Panc1 (cell line): ENCODE measurements around the gene CEP192.

ENCODE experiments used
- CTCF ChIP-seq: fragments of 450-650 bp; IDR thresholded peaks from 2 replicates; pipeline ENCODE4 v1.5.1; 2017; ENCODE audit warnings: mild to moderate bottlenecking
- POLR2AphosphoS5 ChIP-seq: IDR thresholded peaks from 2 replicates; pipeline ENCODE4 v1.6.1; 2012; ENCODE audit warnings: mild to moderate bottlenecking, low read depth, low read length, moderate library complexity
- SIN3A ChIP-seq: IDR thresholded peaks from 2 replicates; pipeline ENCODE4 v1.6.1; 2012; ENCODE audit warnings: low read depth, mild to moderate bottlenecking, low read length, moderate library complexity, borderline replicate concordance; ENCODE audit not compliant: insufficient read depth
- TCF7L2 ChIP-seq: IDR thresholded peaks from 2 replicates; pipeline ENCODE4 v1.6.1; 2011; ENCODE audit warnings: mild to moderate bottlenecking, low read depth, low read length, inconsistent platforms
- TF ChIP-seq, protein P1 (sequence below), 2 experiments: IDR thresholded peaks; 2 replicates each; pipeline ENCODE4 v1.6.1; 2011 to 2012; ENCODE audit warnings: low read depth in 2 of 2, control low read depth in 1 of 2, low read length in 1 of 2, mild to moderate bottlenecking in 1 of 2, moderate library complexity in 1 of 2; ENCODE audit not compliant: insufficient read depth in 1 of 2

- TF ChIP-seq CTCF (no peak), POLR2AphosphoS5 (no peak), TCF7L2 (no peak), SIN3A (no peak)
- TF ChIP-seq, protein P1, sequence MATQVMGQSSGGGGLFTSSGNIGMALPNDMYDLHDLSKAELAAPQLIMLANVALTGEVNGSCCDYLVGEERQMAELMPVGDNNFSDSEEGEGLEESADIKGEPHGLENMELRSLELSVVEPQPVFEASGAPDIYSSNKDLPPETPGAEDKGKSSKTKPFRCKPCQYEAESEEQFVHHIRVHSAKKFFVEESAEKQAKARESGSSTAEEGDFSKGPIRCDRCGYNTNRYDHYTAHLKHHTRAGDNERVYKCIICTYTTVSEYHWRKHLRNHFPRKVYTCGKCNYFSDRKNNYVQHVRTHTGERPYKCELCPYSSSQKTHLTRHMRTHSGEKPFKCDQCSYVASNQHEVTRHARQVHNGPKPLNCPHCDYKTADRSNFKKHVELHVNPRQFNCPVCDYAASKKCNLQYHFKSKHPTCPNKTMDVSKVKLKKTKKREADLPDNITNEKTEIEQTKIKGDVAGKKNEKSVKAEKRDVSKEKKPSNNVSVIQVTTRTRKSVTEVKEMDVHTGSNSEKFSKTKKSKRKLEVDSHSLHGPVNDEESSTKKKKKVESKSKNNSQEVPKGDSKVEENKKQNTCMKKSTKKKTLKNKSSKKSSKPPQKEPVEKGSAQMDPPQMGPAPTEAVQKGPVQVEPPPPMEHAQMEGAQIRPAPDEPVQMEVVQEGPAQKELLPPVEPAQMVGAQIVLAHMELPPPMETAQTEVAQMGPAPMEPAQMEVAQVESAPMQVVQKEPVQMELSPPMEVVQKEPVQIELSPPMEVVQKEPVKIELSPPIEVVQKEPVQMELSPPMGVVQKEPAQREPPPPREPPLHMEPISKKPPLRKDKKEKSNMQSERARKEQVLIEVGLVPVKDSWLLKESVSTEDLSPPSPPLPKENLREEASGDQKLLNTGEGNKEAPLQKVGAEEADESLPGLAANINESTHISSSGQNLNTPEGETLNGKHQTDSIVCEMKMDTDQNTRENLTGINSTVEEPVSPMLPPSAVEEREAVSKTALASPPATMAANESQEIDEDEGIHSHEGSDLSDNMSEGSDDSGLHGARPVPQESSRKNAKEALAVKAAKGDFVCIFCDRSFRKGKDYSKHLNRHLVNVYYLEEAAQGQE (IDR thresholded peaks at IDR 0.05; ENCODE audit: insufficient read depth in 1 of 2, low read depth in 2 of 2, low read length in 1 of 2) = no peak
Observed at GRCh38 chr18:12990123-12990475, 1.1 kb upstream of the CEP192 start.
